GM19351 (cell line): ENCODE results near the gene HMCN2.

Source experiments
- ATAC-seq: cut with Tn5 transposase; IDR thresholded peaks from one replicate; pipeline ENCODE4 v1.9.1; 2021; ENCODE audit warnings: mild to moderate bottlenecking, moderate library complexity; ENCODE audit not compliant: unreplicated experiment

HMCN2 gene

DNA sequence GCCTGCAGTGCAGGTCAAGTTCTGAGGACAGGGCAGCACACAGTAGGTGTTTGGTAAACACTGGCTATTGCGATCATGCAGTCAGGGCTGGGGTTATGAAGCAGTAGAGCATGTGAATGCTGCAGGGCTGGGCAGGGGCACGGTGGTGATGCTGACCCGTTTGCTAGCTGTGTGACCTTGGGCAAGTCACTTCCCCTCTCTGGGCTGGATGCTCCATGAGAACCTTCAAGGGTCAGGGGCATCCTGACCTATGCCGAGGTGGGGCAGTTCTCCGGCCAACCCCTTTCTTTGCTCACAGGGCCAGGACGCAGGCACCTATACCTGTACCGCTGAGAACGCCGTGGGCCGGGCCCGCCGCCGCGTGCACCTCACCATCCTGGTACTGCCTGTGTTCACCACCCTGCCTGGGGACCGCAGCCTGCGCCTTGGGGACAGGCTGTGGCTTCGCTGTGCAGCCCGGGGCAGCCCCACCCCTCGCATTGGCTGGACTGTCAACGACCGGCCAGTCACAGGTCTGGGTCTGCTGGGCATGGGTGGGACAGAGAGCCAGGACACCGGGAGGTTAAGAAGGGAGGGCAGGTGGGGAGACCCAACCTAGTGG is 140.2 kb downstream of the HMCN2 start:
- no peak for ATAC-seq

GRCh38 chr9:130406278-130406895 is 140.8 kb downstream of the HMCN2 start:
- ATAC-seq, result no peak

DNA sequence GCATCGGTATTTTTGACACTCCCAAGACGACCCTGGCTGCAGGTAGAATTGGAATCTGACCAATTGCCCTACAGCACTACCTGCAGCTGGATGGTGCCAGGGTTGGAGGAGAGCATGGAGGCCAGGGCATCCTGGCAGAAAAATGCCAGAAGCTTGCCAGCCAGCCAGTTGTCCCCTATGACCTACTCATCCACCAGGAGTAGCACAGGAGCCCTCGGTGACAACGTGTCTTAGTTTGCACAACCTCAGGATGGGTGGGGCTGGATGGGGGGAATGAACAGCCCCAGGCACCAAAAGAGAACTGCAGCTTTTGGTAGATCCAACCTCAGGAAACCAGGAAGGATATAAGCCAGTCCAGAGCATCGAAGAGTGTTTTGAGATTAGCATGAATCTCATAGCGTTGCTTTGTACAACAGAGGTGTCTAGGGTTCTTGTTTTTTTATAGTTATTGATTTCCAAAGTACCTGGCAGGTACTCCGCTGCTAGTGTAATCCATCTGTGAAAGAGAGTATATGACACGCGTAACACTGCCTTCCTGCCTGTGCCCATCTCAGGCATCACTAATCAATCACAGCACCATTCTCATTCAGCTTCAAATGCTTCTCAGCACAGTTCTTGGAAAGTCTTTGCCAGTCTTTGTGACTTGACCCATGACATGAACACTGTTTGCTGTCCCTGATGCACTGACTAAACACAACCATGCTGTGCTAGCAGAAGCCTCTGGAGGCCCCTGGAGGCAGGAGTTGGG is 142.5 kb downstream of the HMCN2 start:
- ATAC-seq, result no peak

DNA sequence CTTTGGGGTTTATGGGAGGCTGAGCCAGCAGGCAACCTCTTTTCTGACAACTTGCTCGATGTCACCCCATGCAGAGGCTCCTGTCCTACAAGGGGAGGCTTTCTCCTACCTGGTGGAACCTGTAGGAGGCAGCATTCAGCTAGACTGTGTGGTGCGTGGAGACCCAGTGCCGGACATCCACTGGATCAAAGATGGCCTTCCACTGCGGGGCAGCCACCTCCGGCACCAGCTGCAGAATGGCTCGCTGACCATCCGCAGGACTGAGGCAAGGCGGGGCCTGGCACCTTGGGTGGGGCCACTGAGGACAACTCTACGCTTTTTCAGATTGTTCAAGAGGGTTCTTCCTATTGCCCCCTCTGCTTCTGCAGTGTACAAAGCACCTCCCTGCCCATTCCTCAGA is 143.1 kb downstream of the HMCN2 start:
- no peak for ATAC-seq

DNA sequence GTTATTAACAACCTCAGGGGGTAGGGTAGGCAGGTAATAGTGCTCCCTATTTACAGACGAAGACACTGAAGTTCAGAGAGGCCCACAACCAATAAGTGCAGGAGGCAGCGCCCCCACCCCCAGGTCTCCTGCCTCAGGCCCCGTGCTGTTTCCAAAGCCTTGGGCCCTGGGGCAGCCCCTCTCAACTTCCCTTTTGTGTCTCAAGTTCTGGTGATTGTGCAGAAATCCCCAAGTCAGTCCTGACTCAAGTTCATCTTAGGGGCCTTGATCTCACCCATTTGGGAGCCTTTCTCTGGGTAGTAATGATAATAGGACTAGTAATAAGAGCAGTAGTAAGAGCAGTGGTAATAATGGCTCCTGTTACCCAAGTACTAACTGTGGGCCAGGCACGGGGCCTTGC is 143.7 kb downstream of the HMCN2 start:
- no peak for ATAC-seq

- no peak for ATAC-seq
Measured at GRCh38 chr9:130410443-130410842, 144.9 kb downstream of the HMCN2 start.

- ATAC-seq, result no peak
Measured at GRCh38 chr9:130411566-130411915, 146.0 kb downstream of the HMCN2 start.

GRCh38 chr9:130414081-130414731 is 148.6 kb downstream of the HMCN2 start:
- ATAC-seq, result no peak

DNA sequence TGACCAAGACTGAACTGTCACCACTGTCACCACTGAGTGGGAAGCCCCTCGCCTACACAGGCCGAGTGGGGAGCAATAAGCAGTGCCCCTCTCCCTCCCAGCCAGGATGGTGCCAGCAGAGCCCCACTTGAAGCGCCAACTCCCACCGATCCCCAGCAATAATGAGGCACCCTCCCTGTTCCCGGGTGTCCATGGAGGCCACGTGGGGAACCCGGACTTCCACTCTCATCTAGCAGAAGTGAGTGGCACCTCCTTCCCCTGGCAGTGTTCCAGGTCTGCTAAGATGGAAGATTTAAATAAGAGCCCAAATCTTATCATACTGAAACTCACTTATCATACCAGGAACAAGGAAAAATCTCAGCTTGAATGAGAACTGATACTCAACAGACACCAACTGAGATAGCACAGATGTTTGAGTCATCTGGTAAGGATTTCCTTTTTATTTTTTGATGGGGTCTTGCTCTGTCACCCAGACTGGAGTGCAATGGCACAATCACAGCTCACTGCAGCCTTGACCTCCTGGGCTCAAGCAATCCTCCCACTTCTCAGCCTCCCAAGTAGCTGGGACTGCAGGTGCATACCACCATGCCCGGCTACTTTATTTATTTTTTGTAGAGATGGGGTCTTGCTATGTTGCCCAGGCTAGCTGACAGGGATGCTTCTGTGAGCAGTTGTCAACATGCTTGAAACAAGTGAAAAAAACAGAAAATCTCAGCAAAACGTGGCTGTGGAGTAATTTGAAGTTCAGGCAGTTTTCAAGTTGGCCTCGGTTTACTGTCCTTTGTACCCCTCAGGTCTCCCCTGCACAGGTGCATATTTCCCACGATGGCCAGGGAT is 149.6 kb downstream of the HMCN2 start:
- ATAC-seq, result no peak

DNA sequence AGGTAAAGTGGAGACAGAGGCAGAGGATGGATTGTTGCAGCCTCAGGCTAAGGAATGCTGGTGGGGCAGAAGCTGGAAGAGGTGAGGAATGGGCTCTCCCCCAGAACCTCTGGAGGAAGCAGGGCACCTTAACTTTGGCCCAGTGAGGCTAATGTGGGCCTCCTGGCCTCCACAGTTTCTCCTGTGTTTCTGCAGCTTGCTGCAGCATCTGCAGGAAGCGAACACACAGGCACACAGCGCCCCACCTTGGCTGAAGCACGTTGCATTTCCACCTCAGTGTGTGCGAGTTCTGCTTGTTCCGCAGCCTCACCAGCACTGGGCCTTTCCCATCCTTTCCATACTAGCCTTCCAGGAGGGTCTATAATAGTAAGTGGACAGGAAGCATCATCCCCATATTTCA is 152.0 kb downstream of the HMCN2 start:
- ATAC-seq, result no peak

GRCh38 chr9:130418776-130419175 is 153.2 kb downstream of the HMCN2 start:
- ATAC-seq, result no peak

DNA sequence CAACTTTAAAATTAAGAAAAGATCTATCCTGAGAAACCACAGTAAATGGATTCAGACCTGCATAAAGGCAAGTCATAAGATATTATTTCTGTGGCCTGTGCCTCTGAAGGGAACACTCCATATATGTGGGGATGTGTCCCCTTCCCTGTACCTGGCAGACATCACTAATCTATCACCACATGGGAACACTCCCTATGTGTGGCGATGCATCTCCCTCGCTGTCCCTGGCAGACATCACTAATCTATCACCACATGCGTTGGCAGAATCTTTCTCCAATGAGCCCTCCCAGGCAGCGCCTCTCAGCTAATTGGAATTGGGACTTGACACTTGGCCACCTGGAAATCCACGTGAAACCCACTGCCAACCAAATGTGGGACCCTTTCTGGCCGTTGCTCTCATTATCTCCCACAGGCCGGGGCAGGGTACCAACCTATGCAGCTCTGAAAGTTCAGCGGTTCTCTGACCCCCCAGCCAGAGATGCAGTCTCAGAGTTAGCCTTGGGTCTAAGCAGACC is 154.0 kb downstream of the HMCN2 start:
- no peak for ATAC-seq

- ATAC-seq, result no peak
Measured at GRCh38 chr9:130421154-130421801, 155.7 kb downstream of the HMCN2 start.

GRCh38 chr9:130421802-130422276 is 156.3 kb downstream of the HMCN2 start:
- ATAC-seq, result no peak

- ATAC-seq, result no peak
Measured at GRCh38 chr9:130422546-130422945, 157.0 kb downstream of the HMCN2 start.

GRCh38 chr9:130423272-130423671 is 157.7 kb downstream of the HMCN2 start:
- no peak for ATAC-seq

DNA sequence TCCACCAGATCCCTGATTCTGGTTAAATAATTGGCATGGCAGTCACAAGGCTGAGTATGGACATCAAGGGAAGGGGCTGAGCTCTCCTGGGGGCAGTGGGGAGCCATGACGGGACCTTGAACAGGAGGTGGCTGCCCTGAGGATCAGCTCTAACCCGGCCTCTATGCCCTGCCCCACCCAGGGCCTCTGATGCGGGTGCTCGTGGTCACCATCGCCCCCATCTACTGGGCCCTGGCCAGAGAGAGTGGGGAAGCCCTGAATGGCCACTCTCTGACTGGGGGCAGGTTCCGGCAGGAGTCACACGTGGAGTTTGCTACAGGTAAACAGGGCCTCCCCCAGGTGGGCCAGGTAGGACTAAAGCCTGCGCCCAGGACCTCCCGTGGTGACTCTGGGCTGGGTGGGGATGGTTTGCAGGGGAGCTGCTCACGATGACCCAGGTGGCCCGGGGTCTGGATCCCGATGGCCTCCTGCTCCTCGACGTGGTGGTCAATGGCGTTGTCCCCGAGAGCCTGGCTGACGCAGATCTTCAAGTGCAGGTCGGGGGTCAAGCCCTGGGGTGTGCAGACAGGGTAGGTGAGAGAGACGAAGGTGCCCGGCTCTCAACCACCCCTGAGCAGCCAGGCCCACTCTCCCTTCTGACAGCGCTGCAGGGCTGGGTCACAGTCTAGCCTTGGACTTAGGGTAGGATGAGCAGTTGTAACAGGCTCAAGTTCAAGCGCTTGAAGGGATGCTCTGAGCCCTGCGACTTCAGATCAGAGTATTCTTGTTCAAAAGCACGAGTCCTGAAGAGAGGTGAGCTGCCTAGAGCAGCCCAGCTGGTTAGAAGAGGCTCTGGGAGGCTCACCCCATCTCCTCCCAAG is 159.3 kb downstream of the HMCN2 start:
- no peak for ATAC-seq

DNA sequence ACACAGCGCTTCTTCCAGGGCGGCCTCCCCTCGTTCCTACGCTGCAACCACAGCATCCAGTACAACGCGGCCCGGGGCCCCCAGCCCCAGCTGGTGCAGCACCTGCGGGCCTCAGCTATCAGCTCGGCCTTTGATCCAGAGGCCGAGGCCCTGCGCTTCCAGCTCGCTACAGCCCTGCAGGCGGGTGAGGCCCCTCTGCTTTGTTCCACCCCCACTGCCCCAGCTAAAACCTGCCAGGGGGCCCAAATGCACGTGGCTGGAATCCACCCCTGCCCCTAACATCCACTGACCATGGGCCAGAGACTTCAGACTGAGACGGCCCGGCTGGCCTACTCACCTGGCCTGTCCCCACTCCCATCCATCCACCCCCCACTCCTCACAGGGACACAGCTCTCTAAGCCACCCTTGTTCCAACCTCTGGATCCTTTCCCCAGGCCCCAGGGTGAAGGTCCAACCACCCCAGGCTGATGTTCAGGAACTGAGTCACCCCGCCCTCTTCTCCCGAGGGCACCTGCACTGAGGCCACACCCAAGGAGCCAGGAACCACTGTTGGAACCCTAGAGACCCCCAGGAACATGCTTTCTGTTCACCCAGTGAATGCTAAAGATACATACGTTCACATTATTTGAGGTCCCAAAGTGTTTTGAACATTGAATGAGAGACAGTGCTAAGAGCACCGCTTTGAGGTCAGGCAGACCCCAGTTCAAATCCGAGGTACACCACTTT is 160.3 kb downstream of the HMCN2 start:
- no peak for ATAC-seq

DNA sequence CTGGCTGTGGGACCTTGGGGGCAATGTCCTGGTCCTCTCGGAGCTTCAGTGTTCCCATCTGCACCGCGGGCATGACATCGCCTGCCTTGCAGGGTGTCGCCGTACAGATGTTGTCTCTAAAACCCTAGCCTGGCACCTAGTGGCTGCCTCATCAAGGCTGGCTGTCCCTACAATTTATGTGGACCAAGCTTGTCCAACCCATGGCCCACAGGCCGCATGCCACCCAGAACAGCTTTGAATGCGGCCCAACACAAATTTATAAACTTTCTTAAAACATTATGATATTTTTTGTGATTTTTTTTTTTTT is 160.9 kb downstream of the HMCN2 start:
- no peak for ATAC-seq
